Brain microvascular endothelial cell (primary cell): Measurements from ENCODE around the gene TCF12.

ENCODE experiments used
- DNase-seq: peaks from one replicate; pipeline ENCODE4 v3.0.0-alpha.2; 2020
- H3K27ac ChIP-seq: fragments of 250-450 bp; sonication (Bioruptor Pico); 2 replicates; pipeline ENCODE4 v1.5.1; 2020; ENCODE audit warnings: mild to moderate bottlenecking, moderate library complexity
- H3K27me3 ChIP-seq: fragments of 250-450 bp; sonication (Bioruptor Pico); replicated peaks from 2 replicates; pipeline ENCODE4 v1.5.1; 2020; ENCODE audit warnings: mild to moderate bottlenecking
- H3K36me3 ChIP-seq: fragments of 250-450 bp; sonication (Bioruptor Pico); replicated peaks from 2 replicates; pipeline ENCODE4 v1.5.1; 2020; ENCODE audit warnings: mild to moderate bottlenecking
- H3K4me3 ChIP-seq: 2 replicates; pipeline ENCODE4 v1.5.1; 2011; ENCODE audit warnings: low read depth, mild to moderate bottlenecking, control low read depth, low read length, moderate library complexity
- in situ Hi-C: cut with HindIII; loops from 2 replicates; pipeline ENCODE4 v1.10.0; 2017; ENCODE audit warnings: low sequenced_read_pairs, low pct_ligation_motif_present
- TF ChIP-seq, protein P1 (sequence below): IDR thresholded peaks from 2 replicates; pipeline ENCODE4 v1.5.1; 2011; ENCODE audit warnings: low read depth, mild to moderate bottlenecking, moderate library complexity, low read length, control low read depth, inconsistent platforms; ENCODE audit errors: missing control alignments

The TCF12 gene

DNA sequence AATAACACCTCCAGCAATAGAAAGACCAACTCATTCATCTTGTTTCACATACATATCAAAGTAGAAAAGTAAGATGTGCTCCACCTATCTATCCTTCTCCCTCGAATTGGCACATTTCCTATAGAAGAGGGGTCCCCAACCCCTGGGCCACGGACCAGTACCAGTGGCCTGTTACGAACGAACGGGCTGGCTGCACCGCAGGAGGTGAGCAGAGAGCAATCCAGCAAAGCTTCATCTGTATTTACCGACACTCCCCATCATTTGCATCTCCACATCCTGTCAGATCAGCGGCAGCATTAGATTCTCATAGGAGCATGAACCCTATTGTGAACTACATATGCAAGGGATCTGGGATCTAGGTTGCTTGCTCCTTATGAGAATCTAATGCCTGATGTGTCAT, 362.9 kb downstream of the TCF12 start:
- H3K4me3 ChIP-seq = no peak overlapping the region
- H3K27ac ChIP-seq = no peak overlapping the region
- H3K27me3 ChIP-seq = no peaks in the 10 kb centered on the region
- in situ Hi-C loops = no loop called here
- TF ChIP-seq, protein P1, sequence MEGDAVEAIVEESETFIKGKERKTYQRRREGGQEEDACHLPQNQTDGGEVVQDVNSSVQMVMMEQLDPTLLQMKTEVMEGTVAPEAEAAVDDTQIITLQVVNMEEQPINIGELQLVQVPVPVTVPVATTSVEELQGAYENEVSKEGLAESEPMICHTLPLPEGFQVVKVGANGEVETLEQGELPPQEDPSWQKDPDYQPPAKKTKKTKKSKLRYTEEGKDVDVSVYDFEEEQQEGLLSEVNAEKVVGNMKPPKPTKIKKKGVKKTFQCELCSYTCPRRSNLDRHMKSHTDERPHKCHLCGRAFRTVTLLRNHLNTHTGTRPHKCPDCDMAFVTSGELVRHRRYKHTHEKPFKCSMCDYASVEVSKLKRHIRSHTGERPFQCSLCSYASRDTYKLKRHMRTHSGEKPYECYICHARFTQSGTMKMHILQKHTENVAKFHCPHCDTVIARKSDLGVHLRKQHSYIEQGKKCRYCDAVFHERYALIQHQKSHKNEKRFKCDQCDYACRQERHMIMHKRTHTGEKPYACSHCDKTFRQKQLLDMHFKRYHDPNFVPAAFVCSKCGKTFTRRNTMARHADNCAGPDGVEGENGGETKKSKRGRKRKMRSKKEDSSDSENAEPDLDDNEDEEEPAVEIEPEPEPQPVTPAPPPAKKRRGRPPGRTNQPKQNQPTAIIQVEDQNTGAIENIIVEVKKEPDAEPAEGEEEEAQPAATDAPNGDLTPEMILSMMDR = no peak
- H3K36me3 ChIP-seq = peaks cover 16% of the 10 kb centered on the region
- DNase-seq = no peak

DNA sequence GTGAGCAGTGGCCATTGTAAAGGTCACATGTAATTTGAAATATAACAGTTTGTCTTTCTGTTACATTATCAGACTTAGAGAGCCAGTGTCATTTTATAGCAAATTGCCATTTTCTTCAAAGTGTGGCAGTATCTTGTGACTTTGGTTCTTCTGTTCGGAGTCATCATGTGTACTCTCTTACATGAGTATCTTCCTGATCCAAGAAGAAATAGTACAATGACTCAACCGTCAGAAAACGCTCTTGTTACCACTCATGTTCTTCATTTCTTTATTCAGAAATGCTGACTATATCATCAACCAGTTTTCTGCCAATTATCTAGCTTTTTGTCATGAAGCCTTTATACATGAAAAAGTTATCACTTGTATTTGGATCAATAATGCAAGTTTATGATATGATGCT, 364.2 kb downstream of the TCF12 start:
- in situ Hi-C loops = no loop called here
- TF ChIP-seq, protein P1 = no peak
- no peak overlapping the region for H3K27ac ChIP-seq
- no peaks in the 10 kb centered on the region for H3K27me3 ChIP-seq
- H3K36me3 ChIP-seq = peaks cover 20% of the 10 kb centered on the region
- no peak overlapping the region for H3K4me3 ChIP-seq
- no peak for DNase-seq

DNA sequence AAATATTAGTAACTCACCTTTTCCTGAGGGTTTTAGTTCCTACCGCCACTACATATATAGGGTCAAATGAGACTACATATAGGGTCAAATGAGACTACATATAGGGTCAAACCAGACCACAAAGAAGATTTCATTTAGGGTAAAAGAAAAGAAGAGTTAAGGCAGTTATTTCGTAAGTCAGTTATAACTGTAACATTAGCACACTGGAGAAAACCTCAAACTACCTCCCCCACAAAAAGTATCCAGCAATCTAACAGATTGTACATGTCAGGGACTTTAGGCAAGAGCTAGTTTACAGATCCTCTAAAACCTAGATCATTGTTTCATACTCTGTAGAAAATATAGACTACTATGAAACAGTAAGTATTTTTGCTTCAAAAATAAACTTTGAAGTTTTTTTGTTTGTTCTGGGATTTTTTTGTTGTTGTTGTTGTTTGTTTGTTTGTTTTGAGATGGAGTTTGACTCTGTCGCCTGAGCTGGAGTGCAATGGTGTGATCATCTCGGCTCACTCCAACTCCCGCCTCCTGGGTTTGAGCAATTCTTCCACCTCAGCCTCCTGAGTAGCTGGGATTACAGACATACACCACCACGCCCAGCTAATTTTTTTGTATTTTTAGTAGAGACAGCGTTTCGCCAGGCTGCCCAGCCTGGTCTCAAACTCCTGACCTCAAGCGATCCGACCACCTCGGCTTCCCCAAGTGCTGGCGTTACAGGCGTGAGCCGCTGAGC, 365.5 kb downstream of the TCF12 start:
- H3K36me3 ChIP-seq = peaks cover 20% of the 10 kb centered on the region
- H3K27ac ChIP-seq = no peak overlapping the region
- in situ Hi-C loops = no loop called here
- TF ChIP-seq, protein P1 = no peak
- DNase-seq = no peak
- H3K27me3 ChIP-seq = no peaks in the 10 kb centered on the region
- H3K4me3 ChIP-seq = no peak overlapping the region

DNA sequence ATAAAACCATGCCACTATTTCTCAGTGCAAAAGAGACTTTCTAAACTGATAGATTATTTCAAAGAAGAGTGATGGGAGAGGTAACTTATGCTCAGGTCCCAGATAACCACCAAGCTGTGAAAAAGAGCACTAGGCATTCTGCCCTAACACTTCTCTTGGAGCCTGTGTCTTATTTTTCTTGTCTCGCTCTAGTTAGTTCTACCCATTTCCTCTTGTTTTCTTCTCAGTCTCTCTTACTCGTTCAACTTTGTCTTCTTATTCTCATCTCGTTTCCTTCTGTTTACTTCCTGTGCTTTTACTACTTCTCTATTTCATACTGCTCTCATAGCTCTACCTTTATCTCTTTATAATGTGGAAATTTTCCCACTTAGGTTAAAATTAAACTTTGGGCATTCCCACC, 366.1 kb downstream of the TCF12 start:
- Histone ChIP-seq H3K27me3 (no peaks in the 10 kb centered on the region), H3K4me3 (no peak overlapping the region), H3K27ac (no peak overlapping the region), H3K36me3 (peaks cover 20% of the 10 kb centered on the region)
- DNase-seq = no peak
- in situ Hi-C loops = no loop called here
- TF ChIP-seq, protein P1 = no peak

DNA sequence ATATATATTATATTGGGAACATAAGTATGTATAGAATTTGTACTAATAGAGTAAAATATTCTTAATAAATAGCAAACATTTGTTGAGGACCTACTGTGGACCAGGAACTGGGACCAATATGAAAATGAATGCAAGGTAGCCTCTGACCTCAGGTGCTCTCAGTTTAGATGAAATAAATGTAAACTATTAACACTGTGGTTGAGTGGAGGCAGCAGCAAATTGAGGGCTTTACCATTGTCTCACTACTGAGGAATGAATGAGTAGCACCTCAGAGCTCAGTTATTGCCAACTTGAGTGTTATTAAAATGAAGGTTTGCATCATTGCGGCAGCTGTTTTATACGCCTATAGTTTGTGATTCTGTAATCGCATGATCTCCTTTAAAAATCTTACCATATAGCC, 366.9 kb downstream of the TCF12 start:
- H3K27ac ChIP-seq = no peak overlapping the region

More for the DNA sequence above, 366.9 kb downstream of the TCF12 start:
- H3K36me3 ChIP-seq = peaks cover 20% of the 10 kb centered on the region
- H3K27me3 ChIP-seq = no peaks in the 10 kb centered on the region
- in situ Hi-C loops = no loop called here
- DNase-seq = no peak
- no peak overlapping the region for H3K4me3 ChIP-seq
- TF ChIP-seq, protein P1 = no peak
